K562 (cell line): Measurements from ENCODE around the gene CACNA1C. TPM values are rescaled to one million over a fixed set of nuclear protein-coding genes. Genes with fewer than 3 reads are reported as not detected.

Source experiments
- ATF1 ChIP-seq, 2 experiments: fragments of 450-650 bp in 1 of 2; IDR thresholded peaks; 2 replicates each; pipeline ENCODE4 v1.6.1; 2016; ENCODE audit warnings: missing compliant biosample characterization in 1 of 2, missing genetic modification characterization in 1 of 2
- E2F6 ChIP-seq, 2 experiments: IDR thresholded peaks; 2 replicates each; pipeline ENCODE4 v1.6.1; 2011; ENCODE audit warnings: borderline replicate concordance in 1 of 2, control low read depth in 1 of 2, low read depth in 1 of 2, low read length in 1 of 2, mild to moderate bottlenecking in 1 of 2, mixed read lengths in 1 of 2, moderate library complexity in 1 of 2; ENCODE audit not compliant: insufficient read depth in 1 of 2, insufficient read length in 1 of 2, poor library complexity in 1 of 2, severe bottlenecking in 1 of 2; ENCODE audit errors: extremely low read depth in 1 of 2
- ELK3 ChIP-seq: fragments of 450-650 bp; formaldehyde crosslinking; IDR thresholded peaks from 2 replicates; pipeline ENCODE4 v1.4.0; 2020; ENCODE audit warnings: mild to moderate bottlenecking
- FOXK2 ChIP-seq, 2 experiments: fragments of 450-650 bp; IDR thresholded peaks in 1 of 2; conservative IDR thresholded peaks in 1 of 2; 2 replicates each; pipeline ENCODE4 v1.6.1; 2016; ENCODE audit warnings: low read depth in 2 of 2, mild to moderate bottlenecking in 1 of 2
- MAFK ChIP-seq: IDR thresholded peaks from 2 replicates; pipeline ENCODE4 v1.6.1; 2011; ENCODE audit warnings: low read length, improper control_type of control experiment
- NFIC ChIP-seq: fragments of 450-650 bp; IDR thresholded peaks from 2 replicates; pipeline ENCODE4 v1.6.1; 2017; ENCODE audit warnings: mild to moderate bottlenecking, inconsistent platforms
- ZBTB34 ChIP-seq: fragments of 250-450 bp; sonication (Bioruptor Pico); IDR thresholded peaks from 2 replicates; pipeline ENCODE4 v1.8.0; 2021; ENCODE audit warnings: mild to moderate bottlenecking, moderate library complexity
- ZNF384 ChIP-seq: IDR thresholded peaks from 2 replicates; pipeline ENCODE4 v1.6.1; 2012; ENCODE audit warnings: low read depth, low read length, improper control_type of control experiment
- ZNF561 ChIP-seq: fragments of 450-650 bp; formaldehyde crosslinking; conservative IDR thresholded peaks from 2 replicates; pipeline ENCODE4 v1.4.0; 2020; ENCODE audit warnings: mild to moderate bottlenecking, moderate library complexity
- ZNF609 ChIP-seq: sonication (generic); formaldehyde crosslinking; IDR thresholded peaks from 2 replicates; pipeline ENCODE4 v1.8.1; 2023; ENCODE audit warnings: missing genetic modification reagents, mild to moderate bottlenecking, borderline replicate concordance
- ZZZ3 ChIP-seq: fragments of 450-650 bp; IDR thresholded peaks from 2 replicates; pipeline ENCODE4 v1.6.1; 2016; ENCODE audit warnings: antibody characterized with exemption, mild to moderate bottlenecking, moderate library complexity
- polyA plus RNA-seq, 8 experiments: library from polyadenylated mRNA; depleted of rRNA in 4 of 8; stranded (reverse) in 5 of 8; unstranded in 3 of 8; fragments of >200 nt; fragmentation: Nextera tagmentation in 2 of 8; fragmentation: Illumina TruSeq in 1 of 8; extraction: Ambion mirVana in 2 of 8; extraction: Trizol in 1 of 8; gene quantifications; 2 replicates each; pipeline versions ENCODE4 v1.2.1 to v1.2.3, GENCODE V29; 2011 to 2014; ENCODE audit warnings: inconsistent platforms in 1 of 8, missing spikeins in 1 of 8
- total RNA-seq, 7 experiments: library from RNA; depleted of rRNA in 6 of 7; stranded (reverse); fragments of >200 nt in 6 of 7; fragmentation: Illumina TruSeq in 2 of 7; extraction: Trizol in 2 of 7; gene quantifications; 2 replicates each; pipeline versions ENCODE4 v1.2.1 to v1.2.3, GENCODE V29; 2011 to 2021; ENCODE audit warnings: low replicate concordance in 1 of 7

Gene CACNA1C
- total and polyA plus RNA-seq, 9 of the 15 experiments (the other 6 are each of a cell fraction or from before 2014, with no cell fraction given) = not detected

GRCh38 chr12:2163177-2163941, 110.6 kb downstream of the CACNA1C start (continued):
- no peak for TF ChIP-seq E2F6 (IDR thresholded peaks at IDR 0.05; ENCODE audit: borderline replicate concordance in 1 of 2, extremely low read depth in 1 of 2, insufficient read depth in 1 of 2, insufficient read length in 1 of 2, low read depth in 1 of 2, low read length in 1 of 2, poor library complexity in 1 of 2, severe bottlenecking in 1 of 2)
- TF ChIP-seq ZNF561 (CRISPR knock-in tag) = no peak
- no peak for TF ChIP-seq ZZZ3
- TF ChIP-seq ELK3 (CRISPR knock-in tag) = no peak
- no peak for TF ChIP-seq ATF1 (CRISPR knock-in tag; IDR thresholded peaks at IDR 0.05)
- peak; percentile 35; the same call in 1 of the 2 replicates for TF ChIP-seq ATF1 (tag; IDR thresholded peaks at IDR 0.05)
- TF ChIP-seq ZNF384 = 0 out of 2 replicates have a peak, but pooled peaks have one; percentile 20
- no peak for TF ChIP-seq ZBTB34
- TF ChIP-seq FOXK2 (conservative IDR thresholded peaks at IDR 0.05 in 1 of 2, IDR thresholded peaks at IDR 0.05 in 1 of 2; ENCODE audit: low read depth in 2 of 2) = no peak
- TF ChIP-seq NFIC = peak; percentile 51
- no peak for TF ChIP-seq MAFK
- no peak for TF ChIP-seq ZNF609 (CRISPR knock-in tag)
